ENCODE data around the gene CTSZ. TPM values are rescaled to one million over a fixed set of nuclear protein-coding genes. Genes with fewer than 3 reads are reported as not detected.
A peak's percentile ranks its signal among the peaks of the same experiment; 100 is the strongest.

The CTSZ gene
- 100 to 1,000 TPM; 165 to 410 (median 217) TPM for total RNA-seq

GRCh38 chr20:59006864-59007664 is at the start of gene CTSZ:
CTSZ (minus strand) TSS chr20:59007254; CDS start chr20:59007128, 126 bp downstream.
- ATAC-seq (ENCODE audit: low FRiP score): peak; percentile 62
- DNase-seq (ENCODE audit: low spot score): no peak
- TF ChIP-seq, protein P1, sequence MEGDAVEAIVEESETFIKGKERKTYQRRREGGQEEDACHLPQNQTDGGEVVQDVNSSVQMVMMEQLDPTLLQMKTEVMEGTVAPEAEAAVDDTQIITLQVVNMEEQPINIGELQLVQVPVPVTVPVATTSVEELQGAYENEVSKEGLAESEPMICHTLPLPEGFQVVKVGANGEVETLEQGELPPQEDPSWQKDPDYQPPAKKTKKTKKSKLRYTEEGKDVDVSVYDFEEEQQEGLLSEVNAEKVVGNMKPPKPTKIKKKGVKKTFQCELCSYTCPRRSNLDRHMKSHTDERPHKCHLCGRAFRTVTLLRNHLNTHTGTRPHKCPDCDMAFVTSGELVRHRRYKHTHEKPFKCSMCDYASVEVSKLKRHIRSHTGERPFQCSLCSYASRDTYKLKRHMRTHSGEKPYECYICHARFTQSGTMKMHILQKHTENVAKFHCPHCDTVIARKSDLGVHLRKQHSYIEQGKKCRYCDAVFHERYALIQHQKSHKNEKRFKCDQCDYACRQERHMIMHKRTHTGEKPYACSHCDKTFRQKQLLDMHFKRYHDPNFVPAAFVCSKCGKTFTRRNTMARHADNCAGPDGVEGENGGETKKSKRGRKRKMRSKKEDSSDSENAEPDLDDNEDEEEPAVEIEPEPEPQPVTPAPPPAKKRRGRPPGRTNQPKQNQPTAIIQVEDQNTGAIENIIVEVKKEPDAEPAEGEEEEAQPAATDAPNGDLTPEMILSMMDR (IDR thresholded peaks at IDR 0.05): no peak

GRCh38 chr20:59055302-59055701 is 48.2 kb upstream of the CTSZ start:
- TF ChIP-seq, protein P1 (IDR thresholded peaks at IDR 0.05): no peak
- ATAC-seq (ENCODE audit: low FRiP score) (no peak), DNase-seq (ENCODE audit: low spot score) (no peak)

DNA sequence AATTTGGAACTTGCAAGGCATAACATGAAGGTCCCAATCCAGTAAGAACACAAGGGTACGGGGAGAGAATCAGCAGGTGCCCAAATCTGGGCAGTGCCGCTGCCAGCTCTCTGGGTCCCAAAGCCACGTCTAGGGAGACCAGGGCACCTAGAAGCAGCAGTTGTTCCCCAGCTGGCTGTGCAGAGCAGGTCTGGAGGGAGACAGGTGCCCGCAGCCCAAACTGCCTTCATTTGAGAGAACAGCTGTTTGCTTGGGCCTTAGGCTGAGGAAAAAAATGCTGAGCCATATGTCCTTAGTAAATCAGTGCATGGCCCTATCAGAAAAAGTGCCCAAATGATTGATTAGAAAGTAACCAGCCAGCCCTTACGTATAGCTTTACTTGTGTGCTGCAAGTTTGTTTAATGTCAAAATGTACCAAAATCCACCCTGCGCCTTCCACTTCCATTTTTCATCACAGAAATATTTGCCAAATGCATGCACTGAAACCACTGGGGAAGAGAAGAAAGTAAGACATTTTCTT is 44.7 kb upstream of the CTSZ start:
- TF ChIP-seq, protein P1 (IDR thresholded peaks at IDR 0.05): no peak
- ATAC-seq (ENCODE audit: low FRiP score) (no peak), DNase-seq (ENCODE audit: low spot score) (no peak)

GRCh38 chr20:59050437-59050836 is 43.4 kb upstream of the CTSZ start:
- ATAC-seq (ENCODE audit: low FRiP score) (no peak), DNase-seq (ENCODE audit: low spot score) (no peak)
- TF ChIP-seq, protein P1 (IDR thresholded peaks at IDR 0.05): no peak

DNA sequence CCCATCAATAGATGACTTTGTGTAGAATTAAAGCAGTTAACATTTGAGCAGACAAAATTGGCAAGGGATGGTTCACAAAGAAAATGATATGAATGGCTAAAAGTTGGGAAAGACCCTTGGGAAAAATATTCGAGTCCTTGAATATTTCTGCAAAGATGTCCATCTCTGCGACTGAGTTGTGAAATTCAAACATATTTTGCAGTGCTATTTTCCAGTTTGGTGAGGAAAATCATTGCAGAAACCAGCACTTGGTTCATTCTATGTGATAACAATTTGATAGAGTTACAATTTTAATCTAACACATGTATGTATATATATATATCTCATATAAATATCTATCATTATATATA is 41.6 kb upstream of the CTSZ start:
- ATAC-seq (ENCODE audit: low FRiP score): no peak
- no peak for DNase-seq (ENCODE audit: low spot score)
- TF ChIP-seq, protein P1 (IDR thresholded peaks at IDR 0.05): no peak

- DNase-seq (ENCODE audit: low spot score) (no peak), ATAC-seq (ENCODE audit: low FRiP score) (no peak)
- TF ChIP-seq, protein P1 (IDR thresholded peaks at IDR 0.05): no peak
These were observed 41.1 kb upstream of the CTSZ start for GRCh38 chr20:59047938-59048680.
